HL-60/S4 (cell line): ENCODE data around the gene ACOT7.

ENCODE experiments used
- in situ Hi-C: fragments of 300-500 bp; cut with MboI; formaldehyde crosslinking; loops from 2 replicates; pipeline ENCODE4 v1.14.3; 2022; ENCODE audit warnings: low sequenced_read_pairs

ACOT7 gene

DNA sequence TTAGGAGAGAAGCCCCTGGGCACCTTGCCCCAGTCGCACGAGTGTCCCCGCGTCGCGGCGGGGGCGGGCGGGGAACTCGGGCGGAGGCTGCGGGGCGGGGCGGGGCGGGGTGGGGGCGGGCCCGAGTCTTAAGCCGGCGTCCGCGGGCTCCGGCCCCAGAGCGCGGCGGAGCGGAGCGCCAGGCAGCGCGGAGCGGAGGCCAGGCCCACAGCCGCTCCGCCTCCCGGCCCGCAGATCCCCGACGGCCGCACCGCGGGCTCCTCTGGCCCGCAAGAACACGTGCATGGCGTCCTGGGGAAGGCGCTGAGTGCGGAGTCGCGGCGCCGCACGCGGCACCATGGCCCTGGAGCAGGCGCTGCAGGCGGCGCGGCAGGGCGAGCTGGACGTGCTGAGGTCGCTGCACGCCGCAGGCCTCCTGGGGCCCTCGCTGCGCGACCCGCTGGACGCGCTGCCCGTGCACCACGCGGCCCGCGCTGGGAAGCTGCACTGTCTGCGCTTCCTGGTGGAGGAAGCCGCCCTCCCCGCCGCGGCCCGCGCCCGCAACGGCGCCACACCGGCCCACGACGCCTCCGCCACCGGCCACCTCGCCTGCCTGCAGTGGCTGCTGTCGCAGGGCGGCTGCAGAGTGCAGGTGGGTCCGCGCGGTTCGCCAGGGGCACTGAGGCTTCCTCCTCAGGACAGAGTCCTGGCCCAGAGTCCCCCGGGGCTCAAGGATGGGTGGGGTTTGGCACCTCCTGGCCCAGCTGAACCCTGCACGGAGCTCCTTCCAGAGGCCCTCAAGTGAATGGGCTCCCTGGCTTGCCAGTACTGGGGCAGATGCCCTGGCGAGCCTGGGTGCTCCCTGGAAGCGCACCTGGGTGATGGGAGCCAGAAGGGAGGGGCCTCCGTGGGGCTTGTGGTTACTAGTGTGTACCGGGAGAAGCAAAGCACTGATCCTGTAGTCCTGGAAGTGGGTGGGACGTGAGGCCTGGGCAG is 31.3 kb upstream of the ACOT7 start, which contains the start of gene ESPN:
Gene ESPN, plus strand, starts transcription at position 158 of the 975 bp plus-strand sequence. Its CDS starts 180 bp downstream, at position 338.
- in situ Hi-C loops = no loop called here

- in situ Hi-C loops = no loop called here
Measured at GRCh38 chr1:6424000-6424565, 30.5 kb upstream of the ACOT7 start.

DNA sequence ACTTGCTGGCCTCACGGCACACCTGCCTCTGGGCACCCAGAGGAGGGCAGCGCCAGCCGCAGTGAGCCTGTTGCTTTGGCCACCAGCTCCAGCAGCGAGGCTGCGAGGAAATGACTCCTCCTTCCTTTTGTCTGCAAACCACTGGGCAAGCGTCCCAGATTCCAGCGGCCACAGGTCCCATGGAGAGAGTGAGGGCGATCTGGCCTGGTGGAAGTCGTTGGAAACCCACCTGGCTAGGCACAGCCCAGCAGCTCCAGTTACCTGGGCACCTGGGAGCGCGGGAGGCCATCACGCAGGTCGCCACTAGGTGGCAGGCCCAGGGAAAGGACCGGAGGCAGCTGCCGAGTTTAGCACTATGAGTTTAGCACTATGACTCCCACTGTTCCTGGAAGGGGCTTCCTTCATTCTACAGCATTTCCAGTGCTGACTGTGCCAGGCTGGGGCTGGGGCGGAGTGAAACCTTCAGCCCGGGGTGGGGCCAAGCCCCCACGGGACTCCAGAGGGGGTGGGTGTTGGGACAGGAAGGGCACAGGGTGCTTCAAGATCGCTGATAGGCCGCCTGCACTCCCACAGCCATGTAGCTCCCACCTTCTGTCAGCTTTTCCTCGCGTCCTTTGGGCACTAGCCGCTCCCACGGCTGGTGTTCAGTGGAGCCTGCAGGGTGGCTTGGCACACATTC is 29.9 kb upstream of the ACOT7 start:
- in situ Hi-C loops = no loop called here

GRCh38 chr1:6421266-6421665 is 27.7 kb upstream of the ACOT7 start:
- in situ Hi-C loops = no loop called here

GRCh38 chr1:6420454-6421042 is 27.0 kb upstream of the ACOT7 start:
- in situ Hi-C loops = no loop called here

- in situ Hi-C loops = no loop called here
Measured at GRCh38 chr1:6419804-6420453, 26.4 kb upstream of the ACOT7 start, which contains the start of gene HES2. Gene HES2, minus strand, starts transcription at chr1:6419919. Its CDS starts 99 bp downstream, at chr1:6419820.

GRCh38 chr1:6419397-6419803 is 25.8 kb upstream of the ACOT7 start:
- in situ Hi-C loops = no loop called here

DNA sequence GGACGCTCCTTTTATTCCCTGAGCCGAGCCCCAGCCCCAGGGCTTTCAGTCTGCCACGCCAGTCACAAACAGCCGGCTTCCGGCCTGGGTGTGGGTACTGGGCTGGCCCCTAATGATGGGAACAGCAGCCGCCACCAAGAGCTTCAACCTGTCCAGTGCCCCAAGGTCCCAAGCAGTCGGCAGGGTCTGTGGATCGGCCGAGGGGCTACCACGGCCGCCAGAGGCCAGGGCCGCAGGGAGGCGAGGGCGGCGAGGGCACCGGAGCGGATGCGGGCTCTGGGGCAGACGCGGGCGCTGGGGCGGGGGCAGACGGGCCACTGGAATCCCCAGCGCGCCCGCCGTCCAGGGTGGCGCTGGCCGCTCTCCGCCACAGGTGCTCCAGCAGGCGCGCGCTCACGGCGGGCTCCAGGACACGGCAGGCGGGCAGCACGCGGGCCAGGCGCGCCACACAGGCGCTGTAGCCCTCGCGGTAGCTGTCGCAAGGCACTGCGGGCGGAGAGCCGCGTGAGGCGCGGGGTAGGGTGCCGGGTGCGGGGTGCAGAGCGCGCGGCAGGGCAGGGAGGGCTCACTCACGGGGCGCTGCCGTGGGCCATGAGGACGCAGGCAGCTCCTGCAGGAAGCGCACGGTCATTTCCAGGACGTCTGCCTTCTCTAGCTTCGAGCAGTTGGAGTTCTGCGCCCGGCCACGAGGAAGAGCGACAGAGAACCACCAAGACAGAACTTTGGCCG is 25.3 kb upstream of the ACOT7 start:
- in situ Hi-C loops = no loop called here

GRCh38 chr1:6417961-6418667 is 24.5 kb upstream of the ACOT7 start:
- in situ Hi-C loops = no loop called here

- in situ Hi-C loops = no loop called here
Measured at GRCh38 chr1:6416906-6417305, 23.3 kb upstream of the ACOT7 start.

DNA sequence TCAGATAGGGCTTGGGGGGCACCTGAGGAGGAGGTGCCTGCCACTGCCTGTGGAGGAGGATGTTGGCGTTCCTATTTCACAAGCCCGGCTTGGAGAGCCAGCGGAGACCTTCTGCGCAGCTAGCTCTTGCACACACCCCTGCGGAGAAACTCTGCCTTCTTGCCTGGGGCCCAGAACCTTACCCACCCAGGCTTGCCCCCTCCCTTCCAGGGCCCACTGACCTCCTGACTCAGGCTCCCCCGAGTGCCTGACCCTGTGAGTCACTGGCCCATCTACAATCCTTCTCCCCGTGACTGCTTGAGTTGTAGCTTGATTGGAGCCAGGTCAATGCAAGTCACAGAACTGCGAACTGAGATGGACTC is 22.7 kb upstream of the ACOT7 start:
- in situ Hi-C loops = no loop called here

DNA sequence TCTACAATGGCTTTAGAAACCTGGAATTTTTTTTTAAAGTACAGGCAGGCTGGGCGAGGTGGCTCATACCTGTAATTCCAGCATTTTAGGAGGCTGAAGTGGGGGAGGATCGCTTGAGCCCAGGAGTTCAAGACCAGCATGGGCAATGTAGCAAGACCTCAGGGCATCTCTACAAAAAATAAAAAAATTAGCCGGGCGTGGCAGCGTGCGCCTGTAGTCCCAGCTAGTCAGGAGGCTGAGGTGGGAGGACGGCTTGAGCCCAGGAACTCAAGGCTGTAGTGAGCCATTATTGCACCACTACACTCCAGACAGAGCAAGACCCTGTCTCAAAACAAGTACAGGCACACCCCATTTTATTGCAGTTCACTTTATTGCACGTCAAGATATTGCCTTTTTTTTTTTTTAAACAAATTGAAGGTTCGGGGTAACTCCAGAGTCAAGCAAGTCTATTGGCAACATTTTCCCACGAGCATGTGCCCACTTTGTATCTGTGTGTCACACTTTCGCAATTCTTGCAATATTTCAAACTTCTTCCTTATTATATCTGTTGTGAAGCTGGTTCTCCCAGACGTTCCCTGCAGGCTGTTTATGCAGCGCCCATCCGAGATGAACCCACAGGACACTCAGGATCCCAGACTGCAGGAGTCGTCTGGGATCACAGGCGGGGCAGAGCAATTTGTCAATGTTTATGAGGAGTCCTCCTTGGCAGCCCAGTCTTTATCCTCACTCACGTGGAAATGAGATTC is 21.5 kb upstream of the ACOT7 start:
- in situ Hi-C loops = no loop called here

GRCh38 chr1:6414443-6414844 is 20.9 kb upstream of the ACOT7 start:
- in situ Hi-C loops = no loop called here

- in situ Hi-C loops = no loop called here
Measured at GRCh38 chr1:6412896-6413295, 19.3 kb upstream of the ACOT7 start.

GRCh38 chr1:6410248-6410893 is 16.8 kb upstream of the ACOT7 start:
- in situ Hi-C loops = no loop called here

GRCh38 chr1:6409733-6410132 is 16.2 kb upstream of the ACOT7 start:
- in situ Hi-C loops = loop anchor here (10.0 kb wide), 1 partner anchor 165 kb away; the partner anchor contains the start of gene HES3

GRCh38 chr1:6409053-6409452 is 15.5 kb upstream of the ACOT7 start:
- in situ Hi-C loops = loop anchor here (10.0 kb wide), 1 partner anchor 164 kb away; the partner anchor contains the start of gene HES3

DNA sequence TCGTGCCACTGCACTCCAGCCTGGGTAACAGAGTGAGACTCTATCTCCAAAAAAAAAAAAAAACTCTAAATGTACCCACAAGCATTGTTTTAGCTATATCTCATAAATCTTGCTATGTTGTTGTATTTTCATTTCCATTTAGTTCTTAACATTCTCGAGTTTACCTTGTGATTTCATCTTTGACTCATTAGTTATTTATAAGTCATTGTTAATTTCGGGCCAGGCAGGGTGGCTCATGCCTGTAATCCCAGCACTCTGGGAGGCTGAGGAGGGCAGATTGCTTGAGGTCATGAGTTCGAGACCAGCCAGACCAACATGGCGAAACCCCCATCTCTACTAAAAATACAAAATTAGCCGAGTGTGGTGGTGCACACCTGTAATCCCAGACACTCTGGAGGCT is 14.5 kb upstream of the ACOT7 start:
- in situ Hi-C loops = loop anchor here (10.0 kb wide), 1 partner anchor 163 kb away; the partner anchor contains the start of gene HES3
